ENCODE data around the gene SMAD3. TPM values are rescaled to one million over a fixed set of nuclear protein-coding genes. Genes with fewer than 3 reads are reported as not detected.

The SMAD3 gene
- total RNA-seq, 2 donors from 2014 or later, result 30.6 to 45.4 TPM

DNA sequence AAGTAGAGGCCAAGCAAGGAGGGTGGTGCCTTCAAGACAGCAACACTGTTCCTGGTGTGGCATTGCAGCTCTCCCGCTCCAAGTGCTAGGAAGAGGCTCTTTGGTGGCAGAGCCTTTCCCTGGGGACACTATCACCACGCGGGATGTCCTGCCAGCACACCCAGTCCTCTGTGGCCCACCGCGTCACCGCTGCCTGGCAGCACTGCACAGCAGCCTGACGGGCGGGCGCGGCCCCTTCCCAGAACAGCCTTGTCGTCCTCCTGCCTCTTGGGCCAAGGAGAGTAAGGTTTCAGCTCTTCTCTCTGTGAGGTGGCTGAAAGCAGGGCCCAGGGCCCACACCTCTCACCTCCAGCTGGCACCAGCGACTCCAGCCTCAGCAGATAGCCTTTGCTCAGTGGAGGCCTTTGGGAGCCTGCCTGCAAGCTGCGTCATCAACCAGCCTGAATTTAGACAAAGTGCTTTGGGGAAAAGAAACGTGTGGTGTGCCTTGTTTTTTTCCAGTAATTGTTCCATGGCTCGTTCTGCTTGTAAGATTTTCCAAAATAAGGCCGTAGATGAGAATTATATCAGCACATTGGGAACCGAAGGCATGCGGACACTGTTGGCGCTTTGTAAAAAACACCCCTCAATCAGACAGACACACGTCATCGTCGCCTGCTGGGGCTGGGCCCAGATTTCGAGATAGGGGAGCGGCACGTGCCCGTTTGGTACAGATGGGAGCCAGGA lies 124.1 kb downstream of the SMAD3 start:
- TF ChIP-seq, protein P1, sequence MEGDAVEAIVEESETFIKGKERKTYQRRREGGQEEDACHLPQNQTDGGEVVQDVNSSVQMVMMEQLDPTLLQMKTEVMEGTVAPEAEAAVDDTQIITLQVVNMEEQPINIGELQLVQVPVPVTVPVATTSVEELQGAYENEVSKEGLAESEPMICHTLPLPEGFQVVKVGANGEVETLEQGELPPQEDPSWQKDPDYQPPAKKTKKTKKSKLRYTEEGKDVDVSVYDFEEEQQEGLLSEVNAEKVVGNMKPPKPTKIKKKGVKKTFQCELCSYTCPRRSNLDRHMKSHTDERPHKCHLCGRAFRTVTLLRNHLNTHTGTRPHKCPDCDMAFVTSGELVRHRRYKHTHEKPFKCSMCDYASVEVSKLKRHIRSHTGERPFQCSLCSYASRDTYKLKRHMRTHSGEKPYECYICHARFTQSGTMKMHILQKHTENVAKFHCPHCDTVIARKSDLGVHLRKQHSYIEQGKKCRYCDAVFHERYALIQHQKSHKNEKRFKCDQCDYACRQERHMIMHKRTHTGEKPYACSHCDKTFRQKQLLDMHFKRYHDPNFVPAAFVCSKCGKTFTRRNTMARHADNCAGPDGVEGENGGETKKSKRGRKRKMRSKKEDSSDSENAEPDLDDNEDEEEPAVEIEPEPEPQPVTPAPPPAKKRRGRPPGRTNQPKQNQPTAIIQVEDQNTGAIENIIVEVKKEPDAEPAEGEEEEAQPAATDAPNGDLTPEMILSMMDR (IDR thresholded peaks at IDR 0.05), result no peak
- TF ChIP-seq POLR2A (IDR thresholded peaks at IDR 0.05) (no peak), POLR2AphosphoS5 (IDR thresholded peaks at IDR 0.05) (no peak)
- intact Hi-C loops (cut with DNase I), result loop anchor here (5.0 to 10.0 kb wide), 3 partner anchors 52 to 305 kb away; partner anchors contain the start of gene SMAD3
- Histone ChIP-seq H3K36me3 (no peaks in the 10 kb centered on the region), H3K4me1 (replicated peaks) (peaks cover 25% of the 10 kb centered on the region), H3K27ac (peak overlapping the region; percentile 51 to 54), H3K9me3 (no peaks in the 10 kb centered on the region), H3K4me3 (no peak overlapping the region), H3K27me3 (replicated peaks; ENCODE audit: insufficient read depth) (no peaks in the 10 kb centered on the region)
- DNase-seq (ENCODE audit: low spot score), result no peak
- WGBS, result 84% methylated on average over 26 of the region's 26 CpGs

DNA sequence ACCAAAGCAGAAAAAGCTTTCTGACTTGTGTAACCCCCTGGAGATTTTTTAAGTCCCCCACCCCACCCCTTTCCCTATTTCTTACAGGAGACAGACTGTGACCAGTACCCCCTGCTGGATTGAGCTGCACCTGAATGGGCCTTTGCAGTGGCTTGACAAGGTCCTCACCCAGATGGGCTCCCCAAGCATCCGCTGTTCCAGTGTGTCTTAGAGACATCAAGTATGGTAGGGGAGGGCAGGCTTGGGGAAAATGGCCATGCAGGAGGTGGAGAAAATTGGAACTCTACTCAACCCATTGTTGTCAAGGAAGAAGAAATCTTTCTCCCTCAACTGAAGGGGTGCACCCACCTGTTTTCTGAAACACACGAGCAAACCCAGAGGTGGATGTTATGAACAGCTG lies 124.9 kb downstream of the SMAD3 start:
- DNase-seq (ENCODE audit: low spot score), result no peak
- H3K27ac ChIP-seq, result no peak overlapping the region
- no peak for TF ChIP-seq POLR2A (IDR thresholded peaks at IDR 0.05)
- TF ChIP-seq, protein P1 (IDR thresholded peaks at IDR 0.05), result no peak
- no peak for TF ChIP-seq POLR2AphosphoS5 (IDR thresholded peaks at IDR 0.05)
- no peaks in the 10 kb centered on the region for H3K36me3 ChIP-seq
- 93% methylated on average over 2 of the region's 2 CpGs for WGBS
- H3K4me1 ChIP-seq (replicated peaks), result peaks cover 20% of the 10 kb centered on the region
- intact Hi-C loops (cut with DNase I), result loop anchor here (10.0 kb wide), 1 partner anchor 306 kb away; no protein-coding TSS in a partner anchor
- H3K9me3 ChIP-seq, result no peaks in the 10 kb centered on the region
- H3K27me3 ChIP-seq (replicated peaks; ENCODE audit: insufficient read depth), result no peaks in the 10 kb centered on the region
- no peak overlapping the region for H3K4me3 ChIP-seq

DNA sequence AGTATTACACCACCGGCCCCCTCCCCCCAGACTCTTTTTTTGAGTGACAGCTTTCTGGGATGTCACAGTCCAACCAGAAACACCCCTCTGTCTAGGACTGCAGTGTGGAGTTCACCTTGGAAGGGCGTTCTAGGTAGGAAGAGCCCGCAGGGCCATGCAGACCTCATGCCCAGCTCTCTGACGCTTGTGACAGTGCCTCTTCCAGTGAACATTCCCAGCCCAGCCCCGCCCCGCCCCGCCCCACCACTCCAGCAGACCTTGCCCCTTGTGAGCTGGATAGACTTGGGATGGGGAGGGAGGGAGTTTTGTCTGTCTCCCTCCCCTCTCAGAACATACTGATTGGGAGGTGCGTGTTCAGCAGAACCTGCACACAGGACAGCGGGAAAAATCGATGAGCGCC lies 125.4 kb downstream of the SMAD3 start:
- Histone ChIP-seq H3K27me3 (replicated peaks; ENCODE audit: insufficient read depth) (no peaks in the 10 kb centered on the region), H3K9me3 (no peaks in the 10 kb centered on the region), H3K36me3 (no peaks in the 10 kb centered on the region), H3K4me1 (replicated peaks) (peaks cover 15% of the 10 kb centered on the region), H3K27ac (no peak overlapping the region), H3K4me3 (no peak overlapping the region)
- no peak for DNase-seq (ENCODE audit: low spot score)
- TF ChIP-seq POLR2AphosphoS5 (IDR thresholded peaks at IDR 0.05) (no peak), POLR2A (IDR thresholded peaks at IDR 0.05) (no peak)
- TF ChIP-seq, protein P1 (IDR thresholded peaks at IDR 0.05), result no peak
- WGBS, result 93% methylated on average over 11 of the region's 11 CpGs
- intact Hi-C loops (cut with DNase I), result loop anchor here (10.0 kb wide), 1 partner anchor 306 kb away; no protein-coding TSS in a partner anchor

DNA sequence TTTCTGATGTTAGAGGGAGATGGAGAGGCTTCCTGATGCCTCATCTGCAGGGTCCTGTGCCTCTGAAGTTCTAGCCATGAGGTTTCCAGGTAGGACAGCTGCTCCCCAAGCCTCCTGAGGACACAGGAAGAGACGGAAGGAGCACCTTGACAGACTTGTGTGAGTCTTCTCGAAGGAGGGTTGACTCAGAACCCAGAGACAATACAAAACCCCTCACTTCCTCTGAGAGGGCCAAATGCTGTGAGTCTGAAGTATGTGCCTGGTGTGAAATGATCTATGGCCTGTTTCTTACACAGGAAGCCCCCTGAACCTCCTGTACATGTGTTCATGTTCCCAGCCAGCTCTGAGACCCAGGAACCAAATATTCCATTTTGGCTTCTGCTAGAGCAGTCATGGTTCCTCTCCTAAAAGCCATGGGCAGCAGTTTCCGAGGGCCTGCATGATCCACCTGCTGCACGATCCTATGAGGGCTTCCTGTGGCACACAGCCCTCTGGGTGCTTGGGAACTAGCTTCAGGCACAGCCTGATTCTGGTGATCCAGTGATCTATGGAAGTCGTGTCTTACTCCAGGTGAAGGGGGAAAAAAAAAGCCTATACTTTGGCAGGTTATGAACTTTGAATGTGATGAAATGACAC lies 126.9 kb downstream of the SMAD3 start:
- TF ChIP-seq, protein P1 (IDR thresholded peaks at IDR 0.05), result no peak
- TF ChIP-seq POLR2A (IDR thresholded peaks at IDR 0.05), result no peak
- H3K9me3 ChIP-seq, result no peaks in the 10 kb centered on the region
- intact Hi-C loops (cut with DNase I), result loop anchor here (10.0 kb wide), 1 partner anchor 308 kb away; no protein-coding TSS in a partner anchor
- no peak overlapping the region for H3K4me3 ChIP-seq
- peaks cover 3% of the 10 kb centered on the region for H3K4me1 ChIP-seq (replicated peaks)
- H3K27me3 ChIP-seq (replicated peaks; ENCODE audit: insufficient read depth), result no peaks in the 10 kb centered on the region
- DNase-seq (ENCODE audit: low spot score), result no peak
- H3K27ac ChIP-seq, result peak overlapping the region; percentile 52
- 93% methylated on average over 5 of the region's 5 CpGs for WGBS
- H3K36me3 ChIP-seq, result no peaks in the 10 kb centered on the region

Measured in prostate gland (tissue), 2 donors.